Activated CD4-positive, alpha-beta memory T cell treated with anti-CD3 and anti-CD28 coated beads, Interleukin-2, amount 10 ng/mL, durations not matched to agents 7 days and 5 days (primary cell): ENCODE measurements around the gene TMEM132C. TPM values are rescaled to one million over a fixed set of nuclear protein-coding genes. Genes with fewer than 3 reads are reported as not detected.

Experiments
- CTCF ChIA-PET: fragments of 350-600 bp; sonication (Branson Sonifier 250); formaldehyde crosslinking; loops from one replicate; lab custom pipeline; 2021; ENCODE audit warnings: antibody characterized with exemption, inconsistent platforms; lab: Charles Lee
- POLR2A ChIA-PET: fragments of 350-600 bp; sonication (Branson Sonifier 250); formaldehyde crosslinking; loops from one replicate; lab custom pipeline; 2021; ENCODE audit warnings: antibody characterized with exemption; lab: Charles Lee
- DNase-seq: peaks from one replicate; pipeline ENCODE4 v3.0.0-alpha.2; 2020
- H3K27ac Mint-ChIP-seq: one replicate; pipeline ENCODE4 v1.8.0; 2021; ENCODE audit warnings: mild to moderate bottlenecking, mixed read lengths
- H3K27me3 Mint-ChIP-seq: one replicate; pipeline ENCODE4 v1.8.0; 2021; ENCODE audit warnings: mixed read lengths
- H3K36me3 Mint-ChIP-seq: one replicate; pipeline ENCODE4 v1.8.0; 2021; ENCODE audit warnings: low read depth, mixed read lengths
- H3K4me1 Mint-ChIP-seq: one replicate; pipeline ENCODE4 v1.8.0; 2021; ENCODE audit warnings: mixed read lengths
- H3K4me3 Mint-ChIP-seq: one replicate; pipeline ENCODE4 v1.8.0; 2021; ENCODE audit warnings: mild to moderate bottlenecking, mixed read lengths
- H3K9me3 Mint-ChIP-seq: one replicate; pipeline ENCODE4 v1.8.0; 2021; ENCODE audit warnings: mixed read lengths
- total RNA-seq, 2 experiments: library from RNA; stranded (reverse); gene quantifications; one replicate each; pipeline ENCODE4 v1.2.3, GENCODE V29; 2021

The TMEM132C gene
- total RNA-seq, 2 experiments from 2014 or later, result 0.05 TPM; not detected in 1

DNA sequence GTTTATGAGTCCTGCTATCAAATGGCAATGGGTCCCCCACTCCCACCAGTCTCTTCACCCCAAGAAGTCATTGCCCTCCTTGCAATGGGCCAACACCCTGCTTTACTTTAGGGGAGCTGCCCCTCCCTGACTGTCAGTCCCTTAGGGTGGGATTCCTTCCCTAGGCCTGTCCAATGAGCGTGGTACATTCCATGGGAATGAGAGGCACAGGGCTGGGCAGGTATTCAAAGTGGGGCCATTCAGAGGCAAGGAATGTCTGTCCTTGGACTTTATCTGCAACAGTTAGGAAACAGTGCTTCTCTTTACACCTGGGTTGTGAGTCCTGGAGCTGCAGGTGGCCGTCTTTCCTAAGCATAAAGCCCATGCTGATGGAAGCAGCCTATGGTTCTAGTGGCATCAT, 40.8 kb downstream of the TMEM132C start:
- H3K27me3 Mint-ChIP-seq, result no peaks in the 10 kb centered on the region
- H3K36me3 Mint-ChIP-seq, result no peaks in the 10 kb centered on the region
- no peak overlapping the region for H3K4me3 Mint-ChIP-seq
- DNase-seq, result no peak
- H3K4me1 Mint-ChIP-seq, result no peaks in the 10 kb centered on the region
- ChIA-PET POLR2A (no interaction called here), CTCF (no interaction called here)
- no peak overlapping the region for H3K27ac Mint-ChIP-seq
- H3K9me3 Mint-ChIP-seq, result peaks cover 21% of the 10 kb centered on the region

DNA sequence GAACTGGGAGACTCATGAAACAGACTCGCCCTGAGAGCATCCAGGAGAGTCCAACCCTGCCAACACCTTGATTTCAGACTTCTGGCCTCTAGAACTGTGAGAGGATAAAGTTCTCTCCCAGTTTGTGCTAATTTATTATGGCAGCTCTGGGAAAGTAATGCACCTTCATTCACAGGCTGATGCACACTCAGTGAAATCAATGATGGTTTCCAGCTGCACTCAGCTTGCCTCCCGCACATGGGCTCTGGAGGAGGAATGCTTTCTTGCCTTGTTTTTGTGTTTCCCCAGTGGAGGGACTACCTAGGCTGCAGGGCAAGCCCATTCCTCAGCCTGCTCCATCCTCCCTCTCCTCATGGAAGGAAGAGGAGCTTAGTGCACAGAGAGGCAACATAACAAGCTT, 45.7 kb downstream of the TMEM132C start:
- Mint-ChIP-seq H3K4me3 (no peak overlapping the region), H3K4me1 (no peaks in the 10 kb centered on the region), H3K36me3 (no peaks in the 10 kb centered on the region), H3K27me3 (no peaks in the 10 kb centered on the region), H3K9me3 (peaks cover 21% of the 10 kb centered on the region), H3K27ac (no peak overlapping the region)
- POLR2A ChIA-PET, result no interaction called here
- CTCF ChIA-PET, result no interaction called here
- no peak for DNase-seq

DNA sequence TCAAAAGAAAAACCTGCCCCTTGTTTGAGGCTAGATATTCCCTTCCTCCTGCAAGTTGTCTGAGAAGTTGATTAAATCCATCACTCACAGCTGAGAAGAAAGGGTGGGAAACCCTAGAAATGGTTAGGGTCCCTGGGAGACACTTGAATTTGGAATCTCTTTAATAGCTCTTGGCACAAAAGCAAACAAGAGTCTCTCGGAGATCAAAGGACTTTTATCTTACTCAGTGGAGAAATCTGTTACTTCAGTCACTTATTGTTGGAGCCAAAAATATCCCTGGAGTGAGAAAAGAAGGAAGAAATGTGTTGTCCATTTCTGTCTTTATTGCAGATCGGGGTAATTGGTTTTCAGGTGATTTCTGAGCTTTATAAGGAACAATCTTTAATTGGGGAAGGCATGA, 47.0 kb downstream of the TMEM132C start:
- ChIA-PET POLR2A (no interaction called here), CTCF (no interaction called here)
- Mint-ChIP-seq H3K27ac (no peak overlapping the region), H3K27me3 (no peaks in the 10 kb centered on the region), H3K9me3 (peaks cover 19% of the 10 kb centered on the region), H3K4me1 (no peaks in the 10 kb centered on the region), H3K36me3 (no peaks in the 10 kb centered on the region), H3K4me3 (no peak overlapping the region)
- DNase-seq, result no peak

DNA sequence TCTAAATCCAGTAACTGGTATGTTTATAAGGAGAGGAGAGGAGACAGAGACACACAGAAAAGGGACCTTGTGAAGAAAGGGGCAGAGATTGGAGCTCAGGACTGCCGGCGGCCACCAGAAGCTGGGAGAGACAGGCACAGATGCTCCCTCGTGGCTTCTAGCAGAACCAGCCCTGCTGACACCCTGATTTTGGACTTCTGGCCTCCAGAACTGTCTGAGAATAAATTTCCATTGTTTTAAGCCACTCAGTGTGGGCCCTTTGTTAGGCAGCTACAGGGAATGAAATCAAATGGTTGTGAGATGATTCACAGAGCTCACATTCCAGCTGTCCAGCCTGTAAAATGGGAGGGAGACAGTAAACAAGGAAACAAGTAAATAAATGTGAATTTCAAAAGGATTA, 47.6 kb downstream of the TMEM132C start:
- H3K4me3 Mint-ChIP-seq, result no peak overlapping the region
- ChIA-PET CTCF (no interaction called here), POLR2A (no interaction called here)
- H3K4me1 Mint-ChIP-seq, result no peaks in the 10 kb centered on the region
- H3K9me3 Mint-ChIP-seq, result peaks cover 19% of the 10 kb centered on the region
- no peak for DNase-seq
- no peaks in the 10 kb centered on the region for H3K36me3 Mint-ChIP-seq
- H3K27ac Mint-ChIP-seq, result no peak overlapping the region
- H3K27me3 Mint-ChIP-seq, result no peaks in the 10 kb centered on the region

DNA sequence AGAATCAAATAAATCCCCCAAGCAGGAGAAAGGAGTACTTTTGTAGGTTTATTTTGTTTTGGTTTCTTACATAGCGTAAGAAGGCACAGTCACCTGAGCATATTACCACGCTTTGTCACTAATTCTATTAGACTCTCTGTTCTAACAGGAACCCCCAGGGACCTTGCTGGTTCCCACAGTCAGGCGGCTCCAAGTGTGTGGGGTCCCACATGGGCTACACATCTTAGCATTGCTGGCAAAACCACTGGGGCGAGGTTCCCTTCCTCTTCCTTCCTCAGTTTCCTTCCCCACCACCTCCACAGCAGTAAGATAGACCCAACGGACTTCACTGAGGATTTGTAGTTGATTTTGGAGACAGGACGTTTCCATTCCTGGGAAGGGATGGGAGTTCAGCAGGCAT, 49.1 kb downstream of the TMEM132C start:
- no peak for DNase-seq
- H3K4me3 Mint-ChIP-seq, result no peak overlapping the region
- no peak overlapping the region for H3K27ac Mint-ChIP-seq
- H3K27me3 Mint-ChIP-seq, result no peaks in the 10 kb centered on the region
- ChIA-PET POLR2A (no interaction called here), CTCF (no interaction called here)
- no peaks in the 10 kb centered on the region for H3K4me1 Mint-ChIP-seq
- peaks cover 17% of the 10 kb centered on the region for H3K9me3 Mint-ChIP-seq
- no peaks in the 10 kb centered on the region for H3K36me3 Mint-ChIP-seq

DNA sequence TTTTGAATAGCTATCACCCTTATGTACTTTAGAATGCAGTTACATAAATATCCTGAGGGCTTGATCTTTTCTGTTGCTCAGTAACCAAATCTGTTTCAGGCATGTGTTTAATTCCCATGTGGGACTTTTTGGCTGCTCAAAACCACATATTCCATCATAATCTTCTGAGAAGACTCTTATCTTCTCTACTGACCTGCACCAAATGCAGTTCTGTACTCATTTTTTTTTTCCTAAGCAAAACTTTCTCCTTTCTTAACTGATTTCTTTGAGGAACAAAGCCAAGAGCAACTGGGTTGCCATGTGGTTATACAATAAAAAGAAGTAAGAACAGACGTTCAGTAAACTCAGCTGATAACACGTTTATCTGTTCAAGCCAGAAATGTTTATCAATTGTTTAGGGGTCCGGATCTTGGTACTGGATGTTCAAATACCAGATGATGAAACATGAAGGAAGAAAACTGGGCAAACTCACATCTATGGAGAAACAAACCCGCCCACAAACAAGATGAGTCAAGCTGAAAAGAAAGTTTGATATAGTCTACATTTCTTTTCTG, 50.1 kb downstream of the TMEM132C start:
- ChIA-PET CTCF (no interaction called here), POLR2A (no interaction called here)
- H3K27me3 Mint-ChIP-seq, result no peaks in the 10 kb centered on the region
- peaks cover 19% of the 10 kb centered on the region for H3K9me3 Mint-ChIP-seq
- no peak for DNase-seq
- no peaks in the 10 kb centered on the region for H3K4me1 Mint-ChIP-seq
- H3K36me3 Mint-ChIP-seq, result no peaks in the 10 kb centered on the region
- no peak overlapping the region for H3K27ac Mint-ChIP-seq
- H3K4me3 Mint-ChIP-seq, result no peak overlapping the region

DNA sequence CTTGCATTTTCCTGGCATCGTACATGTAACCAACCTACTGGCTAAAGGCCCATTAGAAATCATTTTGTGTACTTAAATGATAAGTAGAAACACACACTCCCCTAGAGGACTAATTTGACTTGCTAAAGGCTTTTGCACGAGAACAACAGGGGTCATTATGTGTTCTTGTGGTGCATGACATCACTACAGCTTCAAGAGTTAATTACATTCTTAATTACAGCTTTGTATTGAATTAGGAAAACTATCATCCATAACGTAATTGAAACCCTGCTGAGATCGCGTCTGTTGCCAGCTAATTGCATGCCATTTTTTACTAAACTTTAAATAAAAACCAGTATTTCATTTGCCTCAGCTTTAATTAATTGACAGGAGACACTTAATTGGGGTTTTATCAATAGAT, 51.4 kb downstream of the TMEM132C start:
- Mint-ChIP-seq H3K27me3 (no peaks in the 10 kb centered on the region), H3K27ac (no peak overlapping the region), H3K9me3 (peaks cover 21% of the 10 kb centered on the region), H3K4me3 (no peak overlapping the region), H3K36me3 (no peaks in the 10 kb centered on the region), H3K4me1 (no peaks in the 10 kb centered on the region)
- DNase-seq, result no peak
- ChIA-PET CTCF (no interaction called here), POLR2A (no interaction called here)

DNA sequence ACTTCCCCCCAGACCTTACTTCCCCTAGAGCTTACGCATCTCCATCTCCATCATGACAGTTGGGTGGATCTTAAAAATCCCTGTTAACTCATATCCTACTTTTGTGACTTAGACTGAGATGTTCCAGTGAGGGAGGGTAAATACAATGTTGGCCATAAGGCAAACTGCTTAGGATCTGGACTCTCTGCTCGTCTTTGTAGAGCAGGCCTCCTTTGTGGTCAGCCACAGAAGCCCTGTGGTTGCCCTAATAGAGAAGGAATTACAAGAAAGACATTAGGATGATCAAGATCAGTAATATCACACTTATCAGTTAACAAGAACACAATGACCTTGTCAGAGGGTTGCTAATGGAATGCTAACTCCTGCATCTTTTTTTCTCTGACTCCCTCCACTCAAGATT, 52.0 kb downstream of the TMEM132C start:
- no peaks in the 10 kb centered on the region for H3K36me3 Mint-ChIP-seq
- H3K27ac Mint-ChIP-seq, result no peak overlapping the region
- peaks cover 21% of the 10 kb centered on the region for H3K9me3 Mint-ChIP-seq
- DNase-seq, result no peak
- no peaks in the 10 kb centered on the region for H3K4me1 Mint-ChIP-seq
- ChIA-PET CTCF (no interaction called here), POLR2A (no interaction called here)
- H3K27me3 Mint-ChIP-seq, result no peaks in the 10 kb centered on the region
- no peak overlapping the region for H3K4me3 Mint-ChIP-seq

DNA sequence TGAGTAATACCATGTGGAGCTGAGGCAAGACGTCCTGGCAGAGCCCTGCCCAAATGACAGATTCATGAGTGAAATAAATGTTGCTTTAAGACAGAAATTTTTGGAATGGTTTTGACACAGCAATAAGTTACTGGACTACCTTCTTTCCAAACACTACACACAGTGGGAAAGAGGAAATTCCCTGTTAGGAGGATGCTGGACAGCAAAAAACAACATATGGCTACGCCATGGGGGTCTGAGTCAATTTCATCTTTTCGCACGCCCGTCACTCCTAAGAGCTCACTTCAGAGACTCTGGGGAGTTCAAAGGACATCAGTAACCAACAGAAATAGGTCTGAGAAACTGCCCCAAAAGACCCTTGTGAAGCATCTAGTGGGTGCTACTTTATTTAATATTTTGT, 55.4 kb downstream of the TMEM132C start:
- Mint-ChIP-seq H3K36me3 (no peaks in the 10 kb centered on the region), H3K27ac (no peak overlapping the region), H3K4me3 (no peak overlapping the region), H3K9me3 (peaks cover 21% of the 10 kb centered on the region), H3K27me3 (no peaks in the 10 kb centered on the region), H3K4me1 (no peaks in the 10 kb centered on the region)
- POLR2A ChIA-PET, result no interaction called here
- no peak for DNase-seq
- CTCF ChIA-PET, result no interaction called here

DNA sequence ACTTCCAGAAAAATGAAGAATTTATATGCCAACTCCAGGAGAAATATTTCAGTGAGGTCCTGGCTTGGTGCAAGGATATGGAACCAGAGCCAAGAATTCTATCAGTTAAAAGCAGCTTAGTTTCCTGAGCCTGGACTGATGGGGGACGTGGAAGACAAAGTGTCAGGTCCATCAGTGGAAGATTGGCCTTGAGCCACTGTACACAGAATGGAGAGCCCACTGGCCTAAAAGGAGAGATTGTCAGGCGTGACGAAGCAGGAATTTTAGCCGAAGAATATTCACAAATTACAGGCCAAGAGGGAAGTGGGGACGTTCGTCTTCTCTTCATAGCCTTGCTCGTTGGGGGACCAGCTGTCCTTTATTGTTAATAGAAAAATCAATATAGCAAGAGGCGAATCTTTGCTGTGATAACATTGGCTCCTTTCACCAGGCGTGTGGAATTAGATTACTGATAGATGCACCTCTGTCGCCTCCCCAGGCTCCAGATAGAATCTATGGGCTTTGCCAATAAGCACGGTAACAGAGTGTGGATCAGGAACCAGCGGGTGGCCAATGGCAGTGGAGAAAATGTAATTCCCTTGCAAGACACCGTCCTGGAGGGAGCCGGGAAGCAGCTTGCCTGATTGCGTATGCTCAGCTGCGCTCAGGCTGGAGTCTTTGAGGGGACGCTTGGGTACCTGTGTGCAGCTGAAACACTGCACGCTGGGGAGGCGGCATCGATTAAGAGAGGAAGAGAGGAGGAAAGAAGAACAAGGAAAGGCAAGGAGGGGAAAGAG, 56.4 kb downstream of the TMEM132C start:
- ChIA-PET POLR2A (no interaction called here), CTCF (no interaction called here)
- DNase-seq, result no peak
- peaks cover 26% of the 10 kb centered on the region for H3K9me3 Mint-ChIP-seq
- no peaks in the 10 kb centered on the region for H3K4me1 Mint-ChIP-seq
- H3K27ac Mint-ChIP-seq, result no peak overlapping the region
- no peak overlapping the region for H3K4me3 Mint-ChIP-seq
- no peaks in the 10 kb centered on the region for H3K27me3 Mint-ChIP-seq
- no peaks in the 10 kb centered on the region for H3K36me3 Mint-ChIP-seq

DNA sequence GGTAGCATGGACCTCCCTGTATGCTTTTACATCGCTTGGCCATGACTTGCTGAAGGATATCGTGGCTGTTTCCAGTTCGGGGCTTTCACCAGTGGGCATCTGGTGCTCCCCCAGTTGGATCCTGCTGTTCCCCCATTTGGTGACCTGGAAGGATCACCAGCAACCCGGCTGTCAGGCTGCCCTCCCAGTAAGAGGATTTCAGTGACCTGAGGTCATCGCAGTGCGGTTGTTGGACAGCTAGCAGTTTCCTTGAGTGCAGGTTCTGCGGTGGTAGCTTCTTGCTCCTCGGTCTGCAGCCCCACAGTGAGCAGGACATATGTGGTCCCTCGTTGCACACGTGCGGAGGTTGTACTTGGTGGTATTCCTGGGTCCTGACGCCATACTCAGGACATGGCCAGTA, 58.7 kb downstream of the TMEM132C start:
- DNase-seq, result no peak
- Mint-ChIP-seq H3K36me3 (no peaks in the 10 kb centered on the region), H3K9me3 (peaks cover 25% of the 10 kb centered on the region), H3K27ac (no peak overlapping the region), H3K27me3 (no peaks in the 10 kb centered on the region), H3K4me1 (no peaks in the 10 kb centered on the region), H3K4me3 (no peak overlapping the region)
- ChIA-PET POLR2A (no interaction called here), CTCF (no interaction called here)

DNA sequence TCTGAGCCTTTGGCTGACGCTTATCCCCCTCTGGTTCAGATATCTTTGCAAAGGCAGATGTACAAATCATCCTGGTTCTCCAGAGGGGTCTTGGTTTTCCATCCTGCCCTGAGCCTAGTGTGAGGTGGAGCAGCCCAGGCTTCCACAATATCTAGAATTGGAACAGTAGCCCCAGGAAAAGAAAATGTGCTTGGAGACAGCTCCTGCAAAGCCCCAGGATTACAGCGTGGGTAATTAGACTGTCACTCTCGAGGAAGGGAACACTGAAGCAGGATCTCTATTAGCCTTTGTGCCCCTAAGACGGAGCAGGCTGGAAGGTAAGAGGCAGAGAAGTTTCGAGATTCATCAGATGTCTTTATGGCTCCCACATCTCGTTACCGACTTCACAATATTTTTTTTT, 59.4 kb downstream of the TMEM132C start:
- DNase-seq, result no peak
- Mint-ChIP-seq H3K27me3 (no peaks in the 10 kb centered on the region), H3K4me3 (no peak overlapping the region), H3K9me3 (peaks cover 25% of the 10 kb centered on the region), H3K27ac (no peak overlapping the region), H3K4me1 (no peaks in the 10 kb centered on the region), H3K36me3 (no peaks in the 10 kb centered on the region)
- POLR2A ChIA-PET, result no interaction called here
- CTCF ChIA-PET, result no interaction called here

DNA sequence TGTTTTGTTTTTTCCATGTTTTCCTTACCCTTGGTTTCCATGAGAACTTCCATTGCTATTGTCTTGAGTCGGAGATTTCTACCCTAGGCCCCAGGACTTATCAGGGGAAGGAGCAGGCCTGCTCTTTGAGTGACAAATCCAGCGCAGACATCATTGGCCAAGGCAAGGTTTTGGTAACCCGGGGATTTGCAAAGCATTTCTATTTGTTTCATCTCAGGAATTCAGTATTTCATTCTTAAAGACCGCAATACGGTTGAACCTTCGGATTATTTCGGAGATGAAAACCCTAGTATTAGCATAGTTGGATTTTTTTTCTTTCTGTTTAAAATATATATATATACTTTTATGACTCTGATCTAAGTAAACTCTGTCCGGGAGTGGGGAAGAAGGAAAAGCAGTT, 62.0 kb downstream of the TMEM132C start:
- Mint-ChIP-seq H3K4me3 (no peak overlapping the region), H3K27me3 (no peaks in the 10 kb centered on the region), H3K4me1 (no peaks in the 10 kb centered on the region), H3K36me3 (no peaks in the 10 kb centered on the region), H3K27ac (no peak overlapping the region), H3K9me3 (peaks cover 16% of the 10 kb centered on the region)
- DNase-seq, result no peak
- POLR2A ChIA-PET, result no interaction called here
- CTCF ChIA-PET, result no interaction called here
